Mucosa of descending colon (tissue), 3 donors: Measurements from ENCODE around the gene BMP5. TPM values are rescaled to one million over a fixed set of nuclear protein-coding genes. Genes with fewer than 3 reads are reported as not detected.
A peak's percentile ranks its signal among the peaks of the same experiment; 100 is the strongest.

ENCODE experiments used
- ATAC-seq: fragments of 200-7000 bp; cut with Tn5 transposase; one replicate; pipeline ENCODE4 v1.9.1; 2020; ENCODE audit warnings: mild to moderate bottlenecking, moderate library complexity
- DNase-seq, 3 donors: peaks; one replicate each; pipeline ENCODE4 v3.0.0-alpha.2; 2020
- H3K36me3 ChIP-seq: fragments of 200-600 bp; one replicate; pipeline ENCODE4 v1.8.0; 2021; ENCODE audit warnings: low read depth, mild to moderate bottlenecking
- H3K4me1 ChIP-seq: fragments of 200-600 bp; one replicate; pipeline ENCODE4 v1.8.0; 2021; ENCODE audit warnings: low read depth, mild to moderate bottlenecking
- H3K4me3 ChIP-seq: fragments of 200-600 bp; one replicate; pipeline ENCODE4 v1.8.0; 2021; ENCODE audit warnings: mild to moderate bottlenecking
- H3K9me3 ChIP-seq: fragments of 200-600 bp; one replicate; pipeline ENCODE4 v1.8.0; 2021; ENCODE audit warnings: mild to moderate bottlenecking
- CTCF ChIP-seq: fragments of 200-600 bp; IDR thresholded peaks from one replicate; pipeline ENCODE4 v1.8.0; 2022; ENCODE audit warnings: antibody characterized with exemption, mild to moderate bottlenecking
- intact Hi-C, 2 donors: fragments of 100-400 bp; cut with DNase I in 1 of 2; cut with micrococcal nuclease in 1 of 2; formaldehyde crosslinking; loops; one replicate each; pipeline versions ENCODE4 v1.11.0 to v1.11.1; 2022; cut with DNase I, micrococcal nuclease
- total RNA-seq, 3 donors: library from RNA; stranded (reverse); fragmentation: NEBNext Ultra II Directional in 2 of 3; extraction: Animal tissue kit (Norgen Biotek cat#: 25700) in 2 of 3; gene quantifications; one replicate each; pipeline versions ENCODE4 v1.2.1 to v1.2.4, GENCODE V29; 2021 to 2023
- donor health status: DM: no; HTN: no; CAD: no; lungs with moderate emphysema.
- donor health status: DM: no; HTN: no; CAD: no.
- donor health status: DM: no; HTN: yes; CAD: no.

Gene BMP5
- total RNA-seq, 3 donors from 2014 or later = 1.6 to 3.4 (median 3.3) TPM

GRCh38 chr6:55713436-55713835 is 162.0 kb downstream of the BMP5 start:
- intact Hi-C loops = no loop called here
- Histone ChIP-seq H3K9me3 (no peaks in the 10 kb centered on the region), H3K4me1 (no peaks in the 10 kb centered on the region), H3K36me3 (no peaks in the 10 kb centered on the region), H3K4me3 (no peak overlapping the region)
- DNase-seq (peak in 1 of 3 donors; percentile 22), ATAC-seq (no peak)
- no peak for TF ChIP-seq CTCF

GRCh38 chr6:55708711-55709110 is 166.7 kb downstream of the BMP5 start:
- Histone ChIP-seq H3K4me3 (no peak overlapping the region), H3K9me3 (no peaks in the 10 kb centered on the region), H3K36me3 (no peaks in the 10 kb centered on the region), H3K4me1 (no peaks in the 10 kb centered on the region)
- no peak for TF ChIP-seq CTCF
- no peak for DNase-seq
- no peak for ATAC-seq
- intact Hi-C loops = no loop called here

- intact Hi-C loops = no loop called here
- H3K4me1 ChIP-seq = no peaks in the 10 kb centered on the region
- DNase-seq (no peak), ATAC-seq (no peak)
- no peaks in the 10 kb centered on the region for H3K9me3 ChIP-seq
- no peaks in the 10 kb centered on the region for H3K36me3 ChIP-seq
- H3K4me3 ChIP-seq = no peak overlapping the region
- TF ChIP-seq CTCF = no peak
Observed at GRCh38 chr6:55705451-55706440, 169.6 kb downstream of the BMP5 start.

GRCh38 chr6:55704421-55704820 is 171.0 kb downstream of the BMP5 start:
- DNase-seq (no peak), ATAC-seq (no peak)
- TF ChIP-seq CTCF = no peak
- H3K9me3 ChIP-seq = no peaks in the 10 kb centered on the region
- no peaks in the 10 kb centered on the region for H3K36me3 ChIP-seq
- H3K4me1 ChIP-seq = no peaks in the 10 kb centered on the region
- no peak overlapping the region for H3K4me3 ChIP-seq
- intact Hi-C loops = no loop called here
